A549 treated with AZD9567 at 1 μM for 4 hours (cell line): ENCODE results near the gene HOXD8. TPM values are rescaled to one million over a fixed set of nuclear protein-coding genes. Genes with fewer than 3 reads are reported as not detected.

Source experiments
- total RNA-seq: library from RNA; stranded (reverse); fragments of 200-300 nt; extraction: Qiagen RNA extraction; gene quantifications from 5 replicates; pipeline ENCODE4 v1.2.3, GENCODE V29; 2022; ENCODE audit not compliant: insufficient read depth

HOXD8 gene
- 4.2 to 5.1 TPM (median 4.5 TPM) in 5 replicates for total RNA-seq

DNA sequence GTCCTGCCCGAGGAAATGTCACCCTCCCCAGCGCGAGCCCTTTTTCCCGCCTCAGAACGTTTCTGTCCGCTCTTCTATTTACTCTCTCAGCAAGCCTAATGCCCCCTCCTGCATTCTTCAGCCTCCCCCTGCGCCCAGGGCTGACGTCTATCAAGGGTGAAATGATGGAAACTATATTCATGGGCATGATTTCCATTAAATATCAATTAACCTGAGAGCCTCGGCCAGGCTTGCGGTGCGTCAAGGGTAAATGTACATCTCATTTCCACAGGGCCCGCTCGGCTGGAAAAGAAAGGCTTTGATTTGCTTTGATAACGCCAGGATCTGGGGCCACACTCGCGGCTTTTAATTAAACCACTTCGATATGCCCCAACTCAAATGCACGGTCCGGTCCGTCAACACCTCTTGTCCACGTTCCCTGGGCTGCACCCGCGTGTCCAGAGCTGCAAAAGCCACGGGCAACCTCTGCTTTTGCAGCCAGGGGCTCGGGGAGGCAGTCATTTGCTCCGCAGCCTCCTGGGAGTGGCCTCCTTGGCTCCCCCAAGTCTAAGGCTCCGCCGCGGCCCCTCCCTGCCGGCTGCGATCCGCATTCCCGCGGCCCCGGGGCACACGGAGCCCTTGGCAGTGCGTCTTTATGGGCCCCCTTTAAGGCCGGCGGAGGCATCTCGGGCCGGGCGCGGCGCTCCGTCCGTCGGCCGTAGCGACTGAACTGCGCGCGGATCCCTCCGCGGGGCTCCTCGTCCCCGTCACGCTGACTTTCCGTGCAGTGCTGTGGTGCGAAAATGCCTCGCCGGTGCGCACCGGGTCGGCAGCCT lies at the start of gene HOXD8:
HOXD8 (plus strand) TSS at position 724 of the 815 bp plus-strand sequence. CDS start 662 bp downstream, outside the sequence.

GRCh38 chr2:176083796-176084261 lies 45.7 kb upstream of the HOXD8 start, which contains the start of gene EVX2:
Gene EVX2 (minus strand): TSS chr2:176083962. CDS start chr2:176083776, 186 bp downstream.

DNA sequence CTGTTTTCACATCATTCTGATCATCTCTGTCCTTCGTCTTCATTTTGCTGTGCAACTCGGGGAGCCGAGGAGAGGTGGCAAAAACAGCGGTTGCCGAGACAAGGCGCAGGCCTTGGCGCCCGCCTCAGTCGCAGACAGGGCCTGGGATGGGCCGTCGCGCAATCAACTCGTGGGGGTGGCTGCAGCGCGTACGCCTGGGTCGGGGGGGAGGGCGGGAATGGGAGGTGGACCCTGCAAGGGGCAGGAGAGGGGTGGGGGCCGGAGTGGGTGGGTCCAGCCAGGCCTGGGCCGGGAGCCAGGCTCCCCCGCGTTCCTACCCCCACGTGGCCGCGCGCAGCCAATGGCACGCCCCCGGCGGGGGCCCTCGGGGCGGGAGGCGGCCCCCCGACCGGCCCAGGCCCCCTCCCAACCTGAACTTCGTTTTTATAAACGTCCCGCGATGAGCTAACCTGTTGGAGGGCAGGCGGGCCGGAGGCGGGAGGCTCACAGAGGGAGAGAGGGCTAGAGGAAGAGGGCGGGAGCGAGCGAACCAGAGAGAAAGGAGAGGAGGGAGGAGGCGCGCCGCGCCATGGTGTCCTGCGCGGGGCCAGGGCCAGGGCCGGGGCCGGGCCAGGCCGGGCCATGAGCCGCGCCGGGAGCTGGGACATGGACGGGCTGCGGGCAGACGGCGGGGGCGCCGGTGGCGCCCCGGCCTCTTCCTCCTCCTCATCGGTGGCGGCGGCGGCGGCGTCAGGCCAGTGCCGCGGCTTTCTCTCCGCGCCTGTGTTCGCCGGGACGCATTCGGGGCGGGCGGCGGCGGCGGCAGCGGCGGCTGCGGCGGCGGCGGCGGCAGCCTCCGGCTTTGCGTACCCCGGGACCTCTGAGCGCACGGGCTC lies 37.0 kb upstream of the HOXD8 start, which contains the start of gene HOXD13:
HOXD13 (plus strand) TSS at position 452 of the 875 bp plus-strand sequence; CDS start at position 622, 170 bp downstream.

GRCh38 chr2:176099728-176100546 lies 29.6 kb upstream of the HOXD8 start, which contains the start of gene HOXD12:
Gene HOXD12 (plus strand): TSS chr2:176099795. CDS start chr2:176099802, 7 bp downstream.

DNA sequence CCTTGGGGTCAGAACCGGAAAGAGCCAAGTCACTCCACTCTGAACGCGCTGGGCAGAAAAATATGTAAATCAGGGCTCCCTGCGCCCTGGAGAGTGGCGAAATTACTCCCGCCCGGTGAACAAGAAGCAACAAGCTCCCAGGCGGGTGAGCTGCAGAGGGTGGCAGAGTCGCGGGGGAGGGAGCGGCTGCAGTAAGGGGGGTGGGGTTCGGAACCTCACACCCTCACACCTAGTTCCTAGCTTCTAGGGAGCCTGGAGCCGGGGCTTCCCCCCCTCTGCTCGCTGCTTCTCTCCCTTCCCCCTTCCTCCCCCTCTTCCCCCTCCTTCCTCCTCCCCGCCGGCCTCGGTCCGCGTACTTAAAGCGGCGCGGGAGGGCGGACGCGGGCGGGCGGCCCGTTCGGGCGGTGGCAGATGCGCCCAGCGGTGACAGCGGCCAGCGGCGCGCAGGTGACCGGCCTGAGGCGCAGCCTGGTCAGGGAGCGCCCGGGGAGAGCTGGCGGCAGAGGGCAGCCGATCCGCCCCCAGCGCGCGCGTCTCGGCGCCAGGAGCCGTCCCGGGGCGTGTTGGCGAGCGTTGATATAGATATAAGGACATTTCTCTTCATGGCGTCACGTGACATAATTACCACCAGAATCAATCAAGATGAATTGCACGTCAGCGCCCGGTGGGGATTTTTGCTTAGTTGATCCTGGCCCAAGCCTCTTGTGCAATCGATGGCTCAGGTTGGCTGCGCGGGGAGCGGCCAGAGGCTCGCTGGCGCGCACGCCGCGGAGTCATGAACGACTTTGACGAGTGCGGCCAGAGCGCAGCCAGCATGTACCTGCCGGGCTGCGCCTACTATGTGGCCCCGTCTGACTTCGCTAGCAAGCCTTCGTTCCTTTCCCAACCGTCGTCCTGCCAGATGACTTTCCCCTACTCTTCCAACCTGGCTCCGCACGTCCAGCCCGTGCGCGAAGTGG lies 22.6 kb upstream of the HOXD8 start, which contains the start of gene HOXD11:
HOXD11 (plus strand) TSS at position 700 of the 959 bp plus-strand sequence; CDS start at position 776, 76 bp downstream.

DNA sequence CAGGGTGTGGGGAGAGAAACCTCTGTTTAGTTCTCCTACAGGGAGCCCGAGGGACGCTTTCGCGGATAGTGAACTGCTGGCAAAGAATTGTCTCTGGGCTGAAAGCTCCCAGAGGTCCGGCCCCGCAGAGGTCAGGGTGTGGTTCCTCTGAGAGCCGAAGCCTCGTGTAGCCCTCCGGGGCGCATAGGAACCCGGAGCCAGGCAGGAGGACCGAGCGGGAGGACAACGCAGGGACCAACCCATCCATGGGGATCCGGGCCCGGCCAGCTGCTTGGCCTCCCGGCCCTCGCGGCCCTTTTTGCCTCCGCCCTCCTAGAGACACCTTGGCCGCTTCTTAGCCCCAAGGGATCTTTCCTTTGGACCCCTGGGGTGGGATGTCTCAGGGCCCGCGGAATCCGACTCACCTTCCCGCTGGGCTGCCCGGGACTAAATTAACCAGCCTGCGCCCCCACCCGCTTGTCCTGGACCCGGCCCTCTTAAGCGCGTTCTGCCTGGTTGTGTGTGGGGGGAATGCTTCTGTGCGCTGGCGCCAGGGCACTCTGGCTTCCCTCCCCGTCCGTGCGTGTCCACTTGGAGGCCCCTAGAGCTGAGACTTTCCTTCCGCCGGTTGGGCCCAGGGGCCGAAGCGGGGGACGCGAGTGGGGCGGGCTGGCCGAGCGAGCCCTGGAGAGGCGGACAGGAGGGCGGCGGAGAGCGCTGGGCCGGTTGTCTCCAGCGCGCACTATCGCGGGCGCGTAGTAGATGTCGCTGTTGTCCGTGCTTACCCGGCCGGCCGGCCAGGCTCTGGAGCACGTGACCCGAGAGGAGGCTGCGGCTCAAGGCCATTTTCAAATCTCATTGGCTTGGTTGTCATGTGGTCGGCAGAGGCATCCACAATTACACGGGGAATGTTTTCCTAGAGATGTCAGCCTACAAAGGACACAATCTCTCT lies 13.4 kb upstream of the HOXD8 start, which contains the start of gene HOXD10:
HOXD10 (plus strand) TSS at position 896 of the 931 bp plus-strand sequence. CDS start 56 bp downstream, outside the sequence.

GRCh38 chr2:176122683-176123410 lies 6.7 kb upstream of the HOXD8 start, which contains the start of gene HOXD9:
Gene HOXD9 (plus strand): TSS chr2:176122719. CDS start chr2:176122769, 50 bp downstream.

GRCh38 chr2:176151442-176152287 lies 22.2 kb downstream of the HOXD8 start, which contains the start of gene HOXD4:
Gene HOXD4 (plus strand): TSS chr2:176151550. CDS start chr2:176151634, 84 bp downstream.

DNA sequence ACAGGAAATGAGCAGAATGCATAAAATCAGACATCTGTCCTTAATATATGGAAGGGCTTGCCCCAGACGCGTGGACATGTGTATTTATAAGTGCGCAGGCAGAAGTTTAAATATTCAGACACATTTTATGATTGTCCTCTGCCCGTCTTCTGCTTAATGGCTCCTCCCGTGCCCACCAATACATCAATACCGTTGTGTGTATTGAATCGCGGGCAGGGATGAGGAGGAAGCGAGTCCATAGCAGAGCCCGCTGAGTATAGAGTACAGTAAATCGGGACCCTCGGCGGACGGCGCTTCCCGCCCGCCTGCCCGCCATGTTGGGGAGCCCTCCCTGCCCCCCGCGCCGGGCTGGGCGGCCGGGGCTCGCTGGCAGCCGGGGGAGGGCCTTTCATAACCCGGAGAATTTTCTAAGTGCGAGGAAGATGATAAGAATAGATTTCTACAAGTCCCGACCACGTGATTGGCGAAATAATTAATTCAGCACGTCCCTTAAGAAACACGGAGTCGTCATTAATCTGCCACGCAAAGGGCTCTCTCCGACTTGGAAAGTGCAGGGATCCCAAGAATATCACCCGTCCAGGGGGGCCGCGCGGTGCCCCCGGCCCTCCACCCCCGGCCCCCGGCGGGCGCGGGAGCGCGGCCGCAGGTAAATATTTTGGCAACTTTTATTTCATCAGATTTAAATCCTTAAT lies 27.4 kb downstream of the HOXD8 start, which contains the start of gene HOXD3:
HOXD3 (plus strand) TSS at position 501 of the 692 bp plus-strand sequence. CDS start 11,808 bp downstream, outside the sequence.

Other genes starting within 250 kb of the HOXD8 start
- 11.9 to 49.9 TPM (median 16.8 TPM) in 5 replicates for gene LNPK, start 127.4 kb upstream of the HOXD8 start, total RNA-seq
- not detected in 5 replicates for gene EVX2, start 45.7 kb upstream of the HOXD8 start, total RNA-seq
- gene HOXD13, start 37.0 kb upstream of the HOXD8 start, total RNA-seq = 0.13 to 0.28 TPM (median 0.19 TPM) in 4 of 5 replicates, not detected in the other
- gene HOXD12, start 29.9 kb upstream of the HOXD8 start, total RNA-seq = not detected in 5 replicates
- 2.6 to 6.6 TPM (median 6.0 TPM) in 5 replicates for gene HOXD11, start 22.4 kb upstream of the HOXD8 start, total RNA-seq
- 2.6 to 6.3 TPM (median 5.4 TPM) in 5 replicates for gene HOXD10, start 12.9 kb upstream of the HOXD8 start, total RNA-seq
- gene HOXD9, start 7.0 kb upstream of the HOXD8 start, total RNA-seq = 1.1 to 1.8 TPM (median 1.2 TPM) in 5 replicates
- 0.28 to 0.52 TPM (median 0.40 TPM) in 4 of 5 replicates, not detected in the other for gene HOXD4, start 21.8 kb downstream of the HOXD8 start, total RNA-seq
- 0.10 to 0.17 TPM (median 0.13 TPM) in 3 of 5 replicates, not detected in the others for gene HOXD3, start 27.6 kb downstream of the HOXD8 start, total RNA-seq
- 0.12 to 0.20 TPM (median 0.16 TPM) in 4 of 5 replicates, not detected in the other for gene HOXD1, start 59.0 kb downstream of the HOXD8 start, total RNA-seq
- gene MTX2, start 139.7 kb downstream of the HOXD8 start, total RNA-seq = 41.9 to 56.5 TPM (median 43.7 TPM) in 5 replicates